Measurements from ENCODE around the gene DENND6B. TPM values are rescaled to one million over a fixed set of nuclear protein-coding genes. Genes with fewer than 3 reads are reported as not detected.
"Not testable (repeated sequence)": the region's sequence is repeated elsewhere in the genome, so short reads cannot be mapped to it uniquely, and the experiment has no call there.

Gene DENND6B
- total RNA-seq, 1 experiment from 2014 or later = 11.0 TPM

GRCh38 chr22:50322382-50323104 is 4.3 kb downstream of the DENND6B start:
- H3K27ac ChIP-seq (ENCODE audit: low read depth, low read length); H3K9me3 ChIP-seq (ENCODE audit: control insufficient read depth in 1 of 2, insufficient read depth in 1 of 2, low read depth in 1 of 2, low read length in 2 of 2); H3K4me2 ChIP-seq (ENCODE audit: low read length); H3K4me3 ChIP-seq (replicated peaks in 1 of 2; ENCODE audit: low read depth in 1 of 2, low read length in 2 of 2); H3K36me3 ChIP-seq (ENCODE audit: control insufficient read depth in 1 of 2, insufficient read depth in 2 of 2, low read length in 2 of 2); H3K9me2 ChIP-seq (ENCODE audit: insufficient read depth); H2AFZ ChIP-seq (ENCODE audit: low read depth, low read length, poor library complexity, severe bottlenecking); intact Hi-C loops (cut with micrococcal nuclease); DNase-seq (ENCODE audit: low read depth, low spot score); H3K79me2 ChIP-seq (ENCODE audit: insufficient read depth, low read length); H3K27me3 ChIP-seq (ENCODE audit: insufficient read depth, low read length); RAD21 ChIA-PET (ENCODE audit: low non-redundant PET in 1 of 2, low total read pairs in 2 of 2, uncharacterized antibody in 2 of 2, unreplicated experiment in 2 of 2); H3K9ac ChIP-seq (ENCODE audit: low read length); POLR2A ChIA-PET; ATAC-seq; H4K20me1 ChIP-seq (ENCODE audit: insufficient read depth); BruUV-seq (replicated peaks): not testable (repeated sequence)
- peaks cover 27 to 36% of the 10 kb centered on the region in 2 experiments for H3K4me1 ChIP-seq (ENCODE audit: control insufficient read depth in 1 of 2, insufficient read depth in 2 of 2, low read length in 2 of 2)
- CTCF ChIA-PET = interaction anchor here (1.4 kb wide), 1 partner anchor 71 kb away, joined by 3 read pairs; the partner anchor contains the start of gene HDAC10

- H3K9ac ChIP-seq (ENCODE audit: low read length) = no peak overlapping the region
- H3K79me2 ChIP-seq (ENCODE audit: insufficient read depth, low read length) = peaks cover under 1% of the 10 kb centered on the region; the same call in 1 of the 2 replicates
- H3K9me3 ChIP-seq (ENCODE audit: control insufficient read depth in 1 of 2, insufficient read depth in 1 of 2, low read depth in 1 of 2, low read length in 2 of 2) = no peaks in the 10 kb centered on the region
- TF ChIP-seq SRF (IDR thresholded peaks at IDR 0.05; ENCODE audit: low read depth) (no peak), MAX (IDR thresholded peaks at IDR 0.05) (no peak), CBX3 (IDR thresholded peaks at IDR 0.05; ENCODE audit: low read depth) (no peak), ZFX (IDR thresholded peaks at IDR 0.05) (no peak), JUND (IDR thresholded peaks at IDR 0.05) (no peak), POLR2AphosphoS5 (IDR thresholded peaks at IDR 0.05; ENCODE audit: low read depth, low read length) (no peak), EGR1 (IDR thresholded peaks at IDR 0.05; ENCODE audit: low read depth) (no peak), ELF1 (IDR thresholded peaks at IDR 0.05; ENCODE audit: borderline replicate concordance, low read depth) (no peak), EZH2phosphoT487 (IDR thresholded peaks at IDR 0.05; ENCODE audit: borderline replicate concordance) (no peak), EZH2 (IDR thresholded peaks at IDR 0.05) (no peak), ZNF274 (IDR thresholded peaks at IDR 0.05; ENCODE audit: low read depth, low read length) (no peak)
- no peak overlapping the region for H3K27ac ChIP-seq (ENCODE audit: low read depth, low read length)
- BruUV-seq (replicated peaks) = no TSS peak
- ChIA-PET CTCF (interaction anchor here (1.4 to 1.6 kb wide), 2 partner anchors 8 to 70 kb away, joined by 3 read pairs; partner anchors contain the start of gene HDAC10), RAD21 (ENCODE audit: low non-redundant PET in 1 of 2, low total read pairs in 2 of 2, uncharacterized antibody in 2 of 2, unreplicated experiment in 2 of 2) (no interaction called here), POLR2A (no interaction called here)
- no peaks in the 10 kb centered on the region for H3K36me3 ChIP-seq (ENCODE audit: control insufficient read depth in 1 of 2, insufficient read depth in 2 of 2, low read length in 2 of 2)
- H2AFZ ChIP-seq (ENCODE audit: low read depth, low read length, poor library complexity, severe bottlenecking) = no peak overlapping the region
- H3K9me2 ChIP-seq (ENCODE audit: insufficient read depth) = no peaks in the 10 kb centered on the region
- no peak for ATAC-seq
- H3K4me2 ChIP-seq (ENCODE audit: low read length) = no peak overlapping the region
- no peaks in the 10 kb centered on the region for H3K27me3 ChIP-seq (ENCODE audit: insufficient read depth, low read length)
- DNase-seq (ENCODE audit: low read depth, low spot score) = no peak
- no peak overlapping the region for H3K4me3 ChIP-seq (replicated peaks in 1 of 2; ENCODE audit: low read depth in 1 of 2, low read length in 2 of 2)
- no peaks in the 10 kb centered on the region for H4K20me1 ChIP-seq (ENCODE audit: insufficient read depth)
- intact Hi-C loops (cut with micrococcal nuclease) = no loop called here
- H3K4me1 ChIP-seq (ENCODE audit: control insufficient read depth in 1 of 2, insufficient read depth in 2 of 2, low read length in 2 of 2) = peaks cover 21 to 26% of the 10 kb centered on the region in 2 experiments
Observed at GRCh38 chr22:50320671-50321325, 6.0 kb downstream of the DENND6B start.
